Bone marrow (tissue), 2 donors: ENCODE data around the gene MYNN.

Experiments
- DNase-seq, 2 donors: peaks; one replicate each; lab custom pipeline; 2025; lab: John Stamatoyannopoulos, UW

MYNN gene

GRCh38 chr3:169777822-169778221, 4.6 kb downstream of the MYNN start:
- DNase-seq, result no peak

GRCh38 chr3:169780742-169781141, 7.5 kb downstream of the MYNN start:
- no peak for DNase-seq

GRCh38 chr3:169781209-169781855, 8.1 kb downstream of the MYNN start:
- no peak for DNase-seq

GRCh38 chr3:169787120-169787519, 13.9 kb downstream of the MYNN start:
- no peak for DNase-seq

GRCh38 chr3:169787791-169788190, 14.6 kb downstream of the MYNN start:
- DNase-seq, result no peak

GRCh38 chr3:169790219-169790618, 17.0 kb downstream of the MYNN start:
- DNase-seq, result no peak

- DNase-seq, result no peak
Measured at GRCh38 chr3:169790687-169791429, 17.7 kb downstream of the MYNN start.

- no peak for DNase-seq
Measured at GRCh38 chr3:169792359-169792758, 19.2 kb downstream of the MYNN start.

GRCh38 chr3:169804681-169805080, 31.5 kb downstream of the MYNN start:
- no peak for DNase-seq

GRCh38 chr3:169809230-169809795, 36.1 kb downstream of the MYNN start:
- DNase-seq, result no peak

GRCh38 chr3:169811631-169812331, 38.6 kb downstream of the MYNN start:
- peak in 1 of 2 donors; percentile 60 for DNase-seq

GRCh38 chr3:169812332-169813235, 39.4 kb downstream of the MYNN start, which contains the start of the genes LRRC34 and LRRIQ4:
Gene LRRC34 (minus strand): TSS chr3:169812904. CDS start chr3:169812548, 356 bp downstream.
Gene LRRIQ4 (plus strand): TSS chr3:169812870. CDS start chr3:169821922, 9,052 bp downstream.
- peak; percentile 14 to 72 for DNase-seq

GRCh38 chr3:169813278-169813677, 40.1 kb downstream of the MYNN start:
- no peak for DNase-seq

GRCh38 chr3:169813757-169814517, 40.7 kb downstream of the MYNN start:
- DNase-seq, result peak in 1 of 2 donors; percentile 71

- DNase-seq, result no peak
Measured at GRCh38 chr3:169815590-169816150, 42.5 kb downstream of the MYNN start.

GRCh38 chr3:169818316-169818715, 45.1 kb downstream of the MYNN start:
- DNase-seq, result no peak

GRCh38 chr3:169822091-169822490, 48.9 kb downstream of the MYNN start:
- no peak for DNase-seq

- DNase-seq, result no peak
Measured at GRCh38 chr3:169822540-169822939, 49.3 kb downstream of the MYNN start.

- no peak for DNase-seq
Measured at GRCh38 chr3:169822983-169823382, 49.8 kb downstream of the MYNN start.

- no peak for DNase-seq
Measured at GRCh38 chr3:169825316-169825715, 52.1 kb downstream of the MYNN start.
